HFFc6 (cell line): ENCODE results near the gene NPHS1. TPM values are rescaled to one million over a fixed set of nuclear protein-coding genes. Genes with fewer than 3 reads are reported as not detected.

Experiments
- DNase-seq: peaks from one replicate; pipeline ENCODE4 v3.0.0-alpha.2; 2018
- H3K27ac Mint-ChIP-seq: 2 replicates; pipeline ENCODE4 v1.8.0; 2020; ENCODE audit warnings: mild to moderate bottlenecking, mixed read lengths
- H3K27me3 Mint-ChIP-seq: 2 replicates; pipeline ENCODE4 v1.8.0; 2021; ENCODE audit warnings: mild to moderate bottlenecking, moderate library complexity, mixed read lengths; ENCODE audit not compliant: insufficient read depth
- H3K36me3 Mint-ChIP-seq: 2 replicates; pipeline ENCODE4 v1.8.0; 2021; ENCODE audit warnings: low read depth, mixed read lengths
- H3K4me1 Mint-ChIP-seq: 2 replicates; pipeline ENCODE4 v1.8.0; 2020; ENCODE audit warnings: low read depth, mixed read lengths
- H3K4me3 Mint-ChIP-seq: 2 replicates; pipeline ENCODE4 v1.8.0; 2020; ENCODE audit warnings: mild to moderate bottlenecking, moderate library complexity, mixed read lengths
- H3K9me3 Mint-ChIP-seq: 2 replicates; pipeline ENCODE4 v1.8.0; 2020; ENCODE audit warnings: mild to moderate bottlenecking, mixed read lengths
- total RNA-seq, 6 experiments: library from RNA; stranded (reverse); fragmentation: NEBNext Ultra II Directional; extraction: Animal tissue kit (Norgen Biotek cat#: 25700); gene quantifications; 2 replicates in 1 of 6; 3 replicates in 5 of 6; pipeline ENCODE4 v1.2.3, GENCODE V29; 2021
- TF ChIP-seq, protein P1 (sequence below): fragments of 200-600 bp; sonication (generic); IDR thresholded peaks from 2 replicates; pipeline ENCODE4 v1.5.0; 2021; ENCODE audit warnings: antibody characterized with exemption, mild to moderate bottlenecking

The NPHS1 gene
- total RNA-seq, 6 experiments from 2014 or later = not detected

DNA sequence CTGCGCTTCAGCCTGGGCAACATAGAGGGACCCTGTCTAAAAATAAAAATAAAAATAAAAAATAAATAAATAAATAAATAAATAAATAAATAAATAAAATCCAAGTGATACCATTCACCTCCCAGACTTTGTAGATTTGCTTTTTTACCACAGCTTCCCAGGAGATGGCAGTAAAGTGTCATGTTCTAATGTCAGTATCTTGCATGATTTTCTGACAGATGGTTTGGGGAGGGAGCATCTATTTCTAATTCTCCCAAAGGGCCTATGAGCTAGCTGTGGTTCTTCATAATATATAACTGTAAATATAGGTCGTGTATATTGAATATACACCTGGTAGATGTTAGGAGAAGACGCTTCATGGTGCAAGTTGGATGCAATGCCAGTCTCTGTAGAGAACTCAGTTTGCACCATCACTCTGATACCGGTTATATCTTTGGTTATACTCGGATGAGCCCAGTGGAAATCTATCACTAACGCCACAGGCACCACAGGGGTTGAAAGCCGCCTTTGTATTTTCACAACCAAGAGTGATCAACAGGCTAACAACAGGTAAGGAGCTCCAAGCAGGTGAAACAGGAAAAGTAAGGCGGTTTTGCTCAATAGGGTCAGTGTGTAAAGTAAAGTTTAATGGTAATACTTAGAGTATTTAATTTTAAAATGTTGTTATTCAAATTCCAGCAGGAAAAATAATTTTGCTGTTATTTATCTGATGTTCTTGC lies 30.0 kb upstream of the NPHS1 start:
- Mint-ChIP-seq H3K27ac (no peak overlapping the region), H3K27me3 (peaks cover 5% of the 10 kb centered on the region), H3K9me3 (no peaks in the 10 kb centered on the region), H3K4me3 (no peak overlapping the region), H3K36me3 (peaks cover 5% of the 10 kb centered on the region), H3K4me1 (peaks cover 9% of the 10 kb centered on the region)
- DNase-seq = peak; percentile 82
- TF ChIP-seq, protein P1, sequence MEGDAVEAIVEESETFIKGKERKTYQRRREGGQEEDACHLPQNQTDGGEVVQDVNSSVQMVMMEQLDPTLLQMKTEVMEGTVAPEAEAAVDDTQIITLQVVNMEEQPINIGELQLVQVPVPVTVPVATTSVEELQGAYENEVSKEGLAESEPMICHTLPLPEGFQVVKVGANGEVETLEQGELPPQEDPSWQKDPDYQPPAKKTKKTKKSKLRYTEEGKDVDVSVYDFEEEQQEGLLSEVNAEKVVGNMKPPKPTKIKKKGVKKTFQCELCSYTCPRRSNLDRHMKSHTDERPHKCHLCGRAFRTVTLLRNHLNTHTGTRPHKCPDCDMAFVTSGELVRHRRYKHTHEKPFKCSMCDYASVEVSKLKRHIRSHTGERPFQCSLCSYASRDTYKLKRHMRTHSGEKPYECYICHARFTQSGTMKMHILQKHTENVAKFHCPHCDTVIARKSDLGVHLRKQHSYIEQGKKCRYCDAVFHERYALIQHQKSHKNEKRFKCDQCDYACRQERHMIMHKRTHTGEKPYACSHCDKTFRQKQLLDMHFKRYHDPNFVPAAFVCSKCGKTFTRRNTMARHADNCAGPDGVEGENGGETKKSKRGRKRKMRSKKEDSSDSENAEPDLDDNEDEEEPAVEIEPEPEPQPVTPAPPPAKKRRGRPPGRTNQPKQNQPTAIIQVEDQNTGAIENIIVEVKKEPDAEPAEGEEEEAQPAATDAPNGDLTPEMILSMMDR = peak; percentile 76

DNA sequence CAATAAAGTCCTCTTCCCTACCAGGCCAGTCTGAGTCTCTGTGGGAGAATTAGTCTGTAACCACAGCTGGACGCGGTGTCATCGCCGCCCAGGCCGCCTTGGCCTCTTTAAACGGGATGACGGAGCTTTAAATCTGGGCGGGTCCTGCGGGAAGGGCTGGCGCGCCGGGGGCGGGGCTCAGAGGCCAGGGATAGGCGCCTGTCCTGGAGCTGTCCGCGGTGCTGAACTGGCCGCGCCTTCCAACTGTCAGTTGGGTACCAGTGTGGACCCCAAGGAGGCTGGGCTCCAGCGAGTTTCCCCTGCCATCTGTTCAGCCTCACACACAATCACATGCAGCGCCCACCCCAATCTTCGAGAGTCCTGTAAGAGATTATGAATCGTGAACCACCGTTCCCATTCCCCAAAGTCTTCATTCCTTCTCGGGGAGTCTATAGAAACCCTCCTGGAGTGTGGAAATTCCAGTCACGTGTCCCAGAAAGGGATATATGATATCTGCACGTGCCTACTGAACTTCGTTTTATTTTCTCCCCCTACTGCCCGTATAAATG lies 27.5 kb upstream of the NPHS1 start:
- DNase-seq = peak; percentile 92
- H3K36me3 Mint-ChIP-seq = no peaks in the 10 kb centered on the region
- TF ChIP-seq, protein P1 = 0 out of 2 replicates have a peak, but pooled peaks have one; percentile 5
- peaks cover 9% of the 10 kb centered on the region for H3K4me1 Mint-ChIP-seq
- no peaks in the 10 kb centered on the region for H3K9me3 Mint-ChIP-seq
- peaks cover 5% of the 10 kb centered on the region for H3K27me3 Mint-ChIP-seq
- peak overlapping the region; percentile 57 for H3K27ac Mint-ChIP-seq
- no peak overlapping the region for H3K4me3 Mint-ChIP-seq

DNA sequence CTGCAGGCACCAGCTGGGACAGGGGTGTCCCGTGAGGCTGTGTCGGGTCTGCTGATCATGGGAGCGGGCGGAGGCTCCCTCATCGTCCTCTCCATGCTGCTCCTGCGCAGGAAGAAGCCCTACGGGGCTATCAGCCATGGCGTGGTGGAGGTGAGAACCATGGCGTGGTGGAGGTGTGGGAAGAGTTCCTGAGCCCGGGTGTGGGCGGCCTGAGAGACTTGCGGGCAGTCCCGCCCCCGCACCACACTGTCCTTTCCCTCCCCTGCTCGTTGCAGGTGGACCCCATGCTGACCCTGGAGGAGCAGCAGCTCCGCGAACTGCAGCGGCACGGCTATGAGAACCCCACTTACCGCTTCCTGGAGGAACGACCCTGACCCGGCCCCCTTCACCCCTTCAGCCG lies 26.8 kb upstream of the NPHS1 start:
- H3K4me1 Mint-ChIP-seq = peaks cover 9% of the 10 kb centered on the region
- H3K36me3 Mint-ChIP-seq = no peaks in the 10 kb centered on the region
- DNase-seq = no peak
- TF ChIP-seq, protein P1 = no peak
- no peak overlapping the region for H3K4me3 Mint-ChIP-seq
- peaks cover 5% of the 10 kb centered on the region for H3K27me3 Mint-ChIP-seq
- H3K27ac Mint-ChIP-seq = no peak overlapping the region
- no peaks in the 10 kb centered on the region for H3K9me3 Mint-ChIP-seq

DNA sequence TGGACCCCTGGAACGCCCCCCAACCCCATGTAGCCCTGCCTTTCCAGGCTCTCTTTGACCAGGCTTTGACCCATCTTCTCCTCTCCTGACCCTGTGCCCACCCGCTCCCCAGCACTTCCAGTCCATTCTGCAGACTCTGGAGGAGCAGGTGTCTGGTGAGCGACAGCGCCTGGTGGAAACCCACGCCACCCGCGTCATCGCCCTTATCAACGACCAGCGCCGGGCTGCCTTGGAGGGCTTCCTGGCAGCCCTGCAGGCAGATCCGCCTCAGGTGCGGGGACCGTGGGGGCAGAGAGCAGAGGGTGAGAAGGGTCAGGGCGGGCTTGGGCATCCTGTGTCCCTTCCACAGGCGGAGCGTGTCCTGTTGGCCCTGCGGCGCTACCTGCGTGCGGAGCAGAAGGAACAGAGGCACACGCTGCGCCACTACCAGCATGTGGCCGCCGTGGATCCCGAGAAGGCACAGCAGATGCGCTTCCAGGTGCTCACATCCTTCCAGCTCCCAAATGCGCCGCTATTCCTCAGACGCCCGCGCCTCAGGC lies 22.2 kb upstream of the NPHS1 start:
- Mint-ChIP-seq H3K36me3 (no peaks in the 10 kb centered on the region), H3K9me3 (no peaks in the 10 kb centered on the region), H3K27ac (no peak overlapping the region), H3K27me3 (peaks cover 5% of the 10 kb centered on the region), H3K4me1 (peaks cover 11% of the 10 kb centered on the region), H3K4me3 (no peak overlapping the region)
- DNase-seq = no peak
- TF ChIP-seq, protein P1 = no peak

DNA sequence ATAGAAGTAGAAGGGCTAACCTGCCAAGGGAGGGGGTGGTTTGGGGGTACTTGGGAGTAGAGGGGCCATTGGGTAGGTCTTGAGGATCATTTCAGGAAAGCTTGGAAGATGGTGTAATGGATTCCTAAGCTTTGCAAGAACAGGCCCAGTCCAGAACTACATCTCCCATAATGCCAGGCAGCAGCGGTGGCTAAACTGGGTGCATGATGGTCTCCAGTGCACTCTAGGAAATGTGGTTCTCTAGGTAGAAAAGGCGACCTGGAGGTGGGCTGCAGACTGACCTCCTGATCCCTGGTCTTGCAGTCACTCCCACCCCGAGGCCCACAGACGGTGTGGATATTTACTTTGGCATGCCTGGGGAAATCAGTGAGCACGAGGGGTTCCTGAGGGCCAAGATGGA lies 19.9 kb upstream of the NPHS1 start:
- Mint-ChIP-seq H3K4me1 (peaks cover 14% of the 10 kb centered on the region), H3K4me3 (no peak overlapping the region), H3K27ac (no peak overlapping the region), H3K27me3 (peaks cover 6% of the 10 kb centered on the region), H3K36me3 (no peaks in the 10 kb centered on the region), H3K9me3 (no peaks in the 10 kb centered on the region)
- DNase-seq = no peak
- TF ChIP-seq, protein P1 = no peak
